Endothelial cell (in vitro differentiated cells): ENCODE results near the gene E4F1. TPM values are rescaled to one million over a fixed set of nuclear protein-coding genes. Genes with fewer than 3 reads are reported as not detected.
A peak's percentile ranks its signal among the peaks of the same experiment; 100 is the strongest.

ENCODE experiments used
- DNase-seq: peaks from one replicate; pipeline ENCODE4 v3.0.0; 2021; ENCODE audit warnings: low spot score
- H3K27ac Mint-ChIP-seq: one replicate; pipeline ENCODE4 v1.8.0; 2021; ENCODE audit warnings: mixed read lengths, inconsistent platforms; ENCODE audit not compliant: unreplicated experiment
- H3K27me3 Mint-ChIP-seq: one replicate; pipeline ENCODE4 v1.8.0; 2021; ENCODE audit warnings: mild to moderate bottlenecking, moderate library complexity, mixed read lengths, inconsistent platforms; ENCODE audit not compliant: unreplicated experiment
- H3K36me3 Mint-ChIP-seq: one replicate; pipeline ENCODE4 v1.8.0; 2021; ENCODE audit warnings: mild to moderate bottlenecking, low read depth, mixed read lengths, inconsistent platforms; ENCODE audit not compliant: unreplicated experiment
- H3K4me1 Mint-ChIP-seq: one replicate; pipeline ENCODE4 v1.8.0; 2021; ENCODE audit warnings: mild to moderate bottlenecking, mixed read lengths, inconsistent platforms; ENCODE audit not compliant: unreplicated experiment
- H3K4me3 Mint-ChIP-seq: one replicate; pipeline ENCODE4 v1.8.0; 2021; ENCODE audit warnings: mild to moderate bottlenecking, mixed read lengths, inconsistent platforms; ENCODE audit not compliant: unreplicated experiment
- H3K9me3 Mint-ChIP-seq: one replicate; pipeline ENCODE4 v1.8.0; 2021; ENCODE audit warnings: mixed read lengths, inconsistent platforms; ENCODE audit not compliant: unreplicated experiment
- CTCF ChIP-seq: fragments of 200-600 bp; sonication (generic); IDR thresholded peaks from one replicate; pipeline ENCODE4 v1.5.0; 2021; ENCODE audit warnings: antibody characterized with exemption; ENCODE audit not compliant: unreplicated experiment
- microRNA-seq: library from miRNA; unstranded; fragments of <30 nt; microRNA quantifications from one replicate; pipeline ENCODE4, GENCODE V29; 2020; ENCODE audit not compliant: unreplicated experiment
- total RNA-seq: library from RNA; stranded (reverse); fragmentation: NEBNext Ultra II Directional; extraction: Animal tissue kit (Norgen Biotek cat#: 25700); gene quantifications from one replicate; pipeline ENCODE4 v1.2.1, GENCODE V29; 2021; ENCODE audit not compliant: unreplicated experiment

E4F1 gene
- total RNA-seq, 1 donor from 2014 or later = 35.9 TPM

DNA sequence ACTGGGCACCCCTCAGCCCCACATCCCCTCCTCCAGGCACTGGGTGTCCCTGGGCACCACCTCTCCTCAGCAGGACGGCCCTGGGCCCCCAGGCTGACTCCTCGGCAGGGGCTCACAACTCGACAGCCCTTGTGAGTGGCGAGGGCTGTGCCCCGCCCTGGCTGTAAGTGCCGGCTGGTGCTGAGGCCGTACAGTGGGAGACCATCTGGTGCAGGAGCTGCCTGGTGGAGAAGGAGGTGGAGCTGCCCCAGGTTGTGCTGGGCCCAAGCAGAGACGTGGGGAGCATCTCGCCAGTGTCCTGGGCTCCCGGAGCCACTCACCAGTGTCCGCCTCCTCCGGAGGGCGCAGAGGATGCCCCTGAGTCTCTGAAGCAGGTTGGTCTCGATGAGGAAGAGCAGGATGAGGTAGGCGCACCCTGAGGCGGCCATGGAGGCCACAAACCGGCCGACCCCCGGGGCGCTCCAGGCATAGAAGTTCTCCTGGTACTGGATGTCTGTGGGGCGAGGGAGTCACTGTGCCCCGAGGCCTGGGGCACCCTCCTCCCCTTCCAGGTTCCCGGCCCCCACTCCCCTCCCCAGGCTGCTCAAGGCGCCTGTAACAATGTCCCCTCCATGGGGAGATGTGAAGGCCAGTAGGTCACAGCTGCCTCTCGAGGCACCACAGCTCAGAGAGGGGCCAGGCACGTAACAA lies 59.6 kb downstream of the E4F1 start:
- Mint-ChIP-seq H3K4me1 (no peaks in the 10 kb centered on the region), H3K9me3 (no peaks in the 10 kb centered on the region), H3K27ac (no peak overlapping the region), H3K4me3 (no peak overlapping the region), H3K36me3 (peaks cover 11% of the 10 kb centered on the region), H3K27me3 (peaks cover 12% of the 10 kb centered on the region)
- no peak for DNase-seq
- TF ChIP-seq CTCF = no peak

- H3K27ac Mint-ChIP-seq = no peak overlapping the region
- H3K4me1 Mint-ChIP-seq = peaks cover 4% of the 10 kb centered on the region
- no peak for TF ChIP-seq CTCF
- DNase-seq = no peak
- H3K27me3 Mint-ChIP-seq = peaks cover 12% of the 10 kb centered on the region
- no peaks in the 10 kb centered on the region for H3K9me3 Mint-ChIP-seq
- peaks cover 11% of the 10 kb centered on the region for H3K36me3 Mint-ChIP-seq
- H3K4me3 Mint-ChIP-seq = no peak overlapping the region
These were observed 60.8 kb downstream of the E4F1 start for GRCh38 chr16:2284001-2284770.

DNA sequence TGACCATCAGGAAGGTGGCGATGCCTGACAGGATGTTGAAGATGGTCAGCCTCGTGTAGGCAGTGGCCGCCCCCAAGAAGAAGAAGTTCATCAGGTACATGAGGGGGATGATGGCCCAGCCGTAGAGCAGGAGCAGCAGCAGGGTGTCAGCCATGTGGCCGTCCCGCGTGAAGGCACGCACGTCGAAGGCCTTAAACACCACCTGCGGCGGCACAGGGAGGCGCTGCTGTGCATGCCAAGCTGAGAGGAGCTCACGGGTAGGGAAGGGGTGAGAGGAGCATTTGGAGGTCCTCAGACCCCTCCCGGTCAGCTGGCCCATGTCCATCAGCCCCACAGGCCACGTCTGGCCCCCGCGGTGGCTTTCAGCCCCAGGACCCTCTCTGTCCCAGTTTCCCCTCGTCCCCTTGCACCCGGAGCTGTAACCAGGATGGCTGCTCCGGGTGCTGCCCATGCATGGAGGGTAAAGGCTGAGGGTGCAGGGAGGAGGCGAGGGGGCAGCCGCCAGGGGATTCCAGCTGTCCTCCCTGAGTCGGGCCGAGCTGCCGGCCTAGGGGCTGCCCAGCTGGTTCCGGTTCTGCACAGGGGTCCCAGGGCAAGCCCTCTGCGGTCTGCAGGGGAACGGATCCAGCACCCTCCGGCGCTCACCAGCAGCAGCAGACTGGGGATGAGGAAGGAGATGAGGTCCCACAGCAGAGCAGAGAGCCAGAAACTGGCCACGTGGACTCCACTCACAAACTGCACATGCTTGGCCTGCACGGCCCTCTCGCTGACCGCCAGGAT lies 61.6 kb downstream of the E4F1 start:
- peaks cover 4% of the 10 kb centered on the region for H3K4me1 Mint-ChIP-seq
- no peak overlapping the region for H3K27ac Mint-ChIP-seq
- no peak for TF ChIP-seq CTCF
- no peak for DNase-seq
- H3K36me3 Mint-ChIP-seq = peaks cover 6% of the 10 kb centered on the region
- peaks cover 9% of the 10 kb centered on the region for H3K27me3 Mint-ChIP-seq
- H3K9me3 Mint-ChIP-seq = no peaks in the 10 kb centered on the region
- no peak overlapping the region for H3K4me3 Mint-ChIP-seq

Small RNAs within 50 kb of the gene (microRNA-seq; reads per million reads assigned to microRNA genes)
- gene MIR3677 (0.83 reads per million, percentile 7 among the genes with 10 or more reads in this experiment), gene MIR4717 (not detected)

Other genes starting within 250 kb of the E4F1 start
- gene NOXO1, start 242.1 kb upstream of the E4F1 start, total RNA-seq = 0.23 TPM
- 30.0 TPM for gene GFER, start 239.4 kb upstream of the E4F1 start, total RNA-seq
- gene SYNGR3, start 233.6 kb upstream of the E4F1 start, total RNA-seq = 0.82 TPM
- gene ZNF598, start 213.8 kb upstream of the E4F1 start, total RNA-seq = 34.4 TPM
- 0.82 TPM for gene NPW, start 203.8 kb upstream of the E4F1 start, total RNA-seq
- gene NHERF2, start 196.7 kb upstream of the E4F1 start, total RNA-seq = 78.8 TPM
- gene NTHL1, start 175.8 kb upstream of the E4F1 start, total RNA-seq = 25.6 TPM
- gene TSC2, start 175.6 kb upstream of the E4F1 start, total RNA-seq = 180 TPM
- 70.0 TPM for gene PKD1, start 87.7 kb upstream of the E4F1 start, total RNA-seq
- gene RAB26, start 75.0 kb upstream of the E4F1 start, total RNA-seq = 1.9 TPM
- 190 TPM for gene TRAF7, start 67.8 kb upstream of the E4F1 start, total RNA-seq
- gene CASKIN1, start 27.0 kb upstream of the E4F1 start, total RNA-seq = 2.4 TPM
- 35.4 TPM for gene MLST8, start 18.1 kb upstream of the E4F1 start, total RNA-seq
- gene BRICD5, start 12.7 kb upstream of the E4F1 start, total RNA-seq = 21.1 TPM
- gene PGP, start 8.8 kb upstream of the E4F1 start, total RNA-seq = 31.5 TPM
- 1.0 TPM for gene DNASE1L2, start 12.9 kb downstream of the E4F1 start, total RNA-seq
- 27.1 TPM for gene ECI1, start 28.0 kb downstream of the E4F1 start, total RNA-seq
- gene RNPS1, start 44.5 kb downstream of the E4F1 start, total RNA-seq = 203 TPM
- 10.4 TPM for gene ABCA3, start 117.1 kb downstream of the E4F1 start, total RNA-seq
- gene CCNF, start 205.9 kb downstream of the E4F1 start, total RNA-seq = 30.2 TPM
- 9.1 TPM for gene TEDC2, start 236.5 kb downstream of the E4F1 start, total RNA-seq
- not detected for gene NTN3, start 247.7 kb downstream of the E4F1 start, total RNA-seq